ENCODE data around the gene KATNA1. TPM values are rescaled to one million over a fixed set of nuclear protein-coding genes. Genes with fewer than 3 reads are reported as not detected.

KATNA1 gene
- total RNA-seq, 1 experiment from 2014 or later: 13.1 TPM

- Mint-ChIP-seq H3K27ac (ENCODE audit: unreplicated experiment) (no peak overlapping the region), H3K36me3 (ENCODE audit: insufficient read depth, unreplicated experiment) (peaks cover 25% of the 10 kb centered on the region), H3K9me3 (ENCODE audit: low read depth, unreplicated experiment) (no peaks in the 10 kb centered on the region), H3K4me1 (ENCODE audit: low read depth, unreplicated experiment) (no peaks in the 10 kb centered on the region), H3K27me3 (ENCODE audit: unreplicated experiment) (peaks cover 10% of the 10 kb centered on the region), H3K4me3 (ENCODE audit: low read depth, unreplicated experiment) (no peak overlapping the region)
- intact Hi-C loops (cut with micrococcal nuclease; ENCODE audit: unreplicated experiment): no loop called here
- TF ChIP-seq CTCF (IDR thresholded peaks at IDR 0.05; ENCODE audit: unreplicated experiment): no peak
- CTCF ChIA-PET: interaction anchor here (0.6 to 1.4 kb wide), 2 partner anchors 12 to 141 kb away, joined by 3 to 8 read pairs; no protein-coding TSS in a partner anchor
- no TSS peak for BruUV-seq (replicated peaks)
- DNase-seq: no peak
Measured at GRCh38 chr6:149563203-149563927, 85.1 kb downstream of the KATNA1 start.

GRCh38 chr6:149560736-149561135 lies 87.8 kb downstream of the KATNA1 start:
- Mint-ChIP-seq H3K9me3 (ENCODE audit: low read depth, unreplicated experiment) (no peaks in the 10 kb centered on the region), H3K4me3 (ENCODE audit: low read depth, unreplicated experiment) (no peak overlapping the region), H3K27ac (ENCODE audit: unreplicated experiment) (no peak overlapping the region), H3K27me3 (ENCODE audit: unreplicated experiment) (peaks cover 26% of the 10 kb centered on the region), H3K4me1 (ENCODE audit: low read depth, unreplicated experiment) (no peaks in the 10 kb centered on the region), H3K36me3 (ENCODE audit: insufficient read depth, unreplicated experiment) (peaks cover 10% of the 10 kb centered on the region)
- CTCF ChIA-PET: interaction anchor here (0.7 kb wide), 1 partner anchor 35 kb away, joined by 3 read pairs; no protein-coding TSS in a partner anchor
- BruUV-seq (replicated peaks): no TSS peak
- no peak for TF ChIP-seq CTCF (IDR thresholded peaks at IDR 0.05; ENCODE audit: unreplicated experiment)
- peak; percentile 37 for DNase-seq
- intact Hi-C loops (cut with micrococcal nuclease; ENCODE audit: unreplicated experiment): loop anchor here (1.0 kb wide), 1 partner anchor 39 kb away; no protein-coding TSS in a partner anchor

- no peaks in the 10 kb centered on the region for H3K36me3 Mint-ChIP-seq (ENCODE audit: insufficient read depth, unreplicated experiment)
Measured at GRCh38 chr6:149559389-149559788, 89.1 kb downstream of the KATNA1 start.

GRCh38 chr6:149558029-149558428 lies 90.5 kb downstream of the KATNA1 start:
- H3K27ac Mint-ChIP-seq (ENCODE audit: unreplicated experiment): no peak overlapping the region
- peaks cover 26% of the 10 kb centered on the region for H3K27me3 Mint-ChIP-seq (ENCODE audit: unreplicated experiment)
- DNase-seq: no peak
- H3K4me3 Mint-ChIP-seq (ENCODE audit: low read depth, unreplicated experiment): no peak overlapping the region
- H3K4me1 Mint-ChIP-seq (ENCODE audit: low read depth, unreplicated experiment): no peaks in the 10 kb centered on the region
- H3K36me3 Mint-ChIP-seq (ENCODE audit: insufficient read depth, unreplicated experiment): no peaks in the 10 kb centered on the region
- no TSS peak for BruUV-seq (replicated peaks)
- TF ChIP-seq CTCF (IDR thresholded peaks at IDR 0.05; ENCODE audit: unreplicated experiment): no peak
- CTCF ChIA-PET: no interaction called here
- H3K9me3 Mint-ChIP-seq (ENCODE audit: low read depth, unreplicated experiment): no peaks in the 10 kb centered on the region
- intact Hi-C loops (cut with micrococcal nuclease; ENCODE audit: unreplicated experiment): no loop called here

More at GRCh38 chr6:149559389-149559788, 89.1 kb downstream of the KATNA1 start:
- CTCF ChIA-PET: no interaction called here
- Mint-ChIP-seq H3K27me3 (ENCODE audit: unreplicated experiment) (peaks cover 26% of the 10 kb centered on the region), H3K4me1 (ENCODE audit: low read depth, unreplicated experiment) (no peaks in the 10 kb centered on the region), H3K4me3 (ENCODE audit: low read depth, unreplicated experiment) (no peak overlapping the region), H3K9me3 (ENCODE audit: low read depth, unreplicated experiment) (no peaks in the 10 kb centered on the region), H3K27ac (ENCODE audit: unreplicated experiment) (no peak overlapping the region)
- DNase-seq: no peak
- BruUV-seq (replicated peaks): no TSS peak
- TF ChIP-seq CTCF (IDR thresholded peaks at IDR 0.05; ENCODE audit: unreplicated experiment): no peak
- intact Hi-C loops (cut with micrococcal nuclease; ENCODE audit: unreplicated experiment): no loop called here
